K562 (cell line): Measurements from ENCODE around the gene SLC20A1. TPM values are rescaled to one million over a fixed set of nuclear protein-coding genes. Genes with fewer than 3 reads are reported as not detected.

Experiments used
- BCL6 ChIP-seq: fragments of 250-450 bp; sonication (Bioruptor Pico); IDR thresholded peaks from 2 replicates; pipeline ENCODE4 v1.4.0; 2020
- BCOR ChIP-seq: fragments of 450-650 bp; IDR thresholded peaks from 2 replicates; pipeline ENCODE4 v1.6.1; 2016
- CBFA2T2 ChIP-seq: fragments of 450-650 bp; conservative IDR thresholded peaks from 2 replicates; pipeline ENCODE4 v1.6.1; 2017; ENCODE audit warnings: mild to moderate bottlenecking
- CLOCK ChIP-seq: fragments of 250-450 bp; sonication (Bioruptor Pico); IDR thresholded peaks from 2 replicates; pipeline ENCODE4 v1.4.0; 2020; ENCODE audit warnings: mild to moderate bottlenecking, moderate library complexity, borderline replicate concordance
- ELF1 ChIP-seq: fragments of 200-800 bp; sonication (Bioruptor generic); IDR thresholded peaks from 2 replicates; pipeline ENCODE4 v1.6.1; 2016; ENCODE audit warnings: missing genetic modification characterization, missing compliant biosample characterization
- ERF ChIP-seq: fragments of 450-650 bp; formaldehyde crosslinking; IDR thresholded peaks from 2 replicates; pipeline ENCODE4 v1.4.0; 2020; ENCODE audit warnings: mild to moderate bottlenecking, mixed read lengths
- ESRRA ChIP-seq: fragments of 450-650 bp; IDR thresholded peaks from 2 replicates; pipeline ENCODE4 v1.6.1; 2014; ENCODE audit warnings: low read depth, mild to moderate bottlenecking, moderate library complexity, borderline replicate concordance
- HLTF ChIP-seq: fragments of 450-650 bp; IDR thresholded peaks from 2 replicates; pipeline ENCODE4 v1.6.1; 2016
- HMBOX1 ChIP-seq: sonication (generic); IDR thresholded peaks from 2 replicates; pipeline ENCODE4 v1.6.1; 2016
- JUND ChIP-seq, 2 experiments: IDR thresholded peaks; 2 replicates in 1 of 2; 3 replicates in 1 of 2; pipeline ENCODE4 v1.6.1; 2011; ENCODE audit warnings: borderline replicate concordance in 2 of 2, low read depth in 2 of 2, low read length in 2 of 2, improper control_type of control experiment in 1 of 2, missing biosample characterization in 1 of 2, missing genetic modification characterization in 1 of 2, missing genetic modification reagents in 1 of 2
- LEF1 ChIP-seq: fragments of 450-650 bp; IDR thresholded peaks from 2 replicates; pipeline ENCODE4 v1.6.1; 2016; ENCODE audit warnings: mild to moderate bottlenecking
- MAFK ChIP-seq: IDR thresholded peaks from 2 replicates; pipeline ENCODE4 v1.6.1; 2011; ENCODE audit warnings: low read length, improper control_type of control experiment
- NFIC ChIP-seq: fragments of 450-650 bp; IDR thresholded peaks from 2 replicates; pipeline ENCODE4 v1.6.1; 2017; ENCODE audit warnings: mild to moderate bottlenecking, inconsistent platforms
- NR4A1 ChIP-seq, 2 experiments: fragments of 250-450 bp in 1 of 2; fragments of 450-650 bp in 1 of 2; sonication (Bioruptor Pico) in 1 of 2; IDR thresholded peaks; 2 replicates each; pipeline versions ENCODE4 v1.4.0 to v1.6.1; 2016 to 2020; ENCODE audit warnings: mild to moderate bottlenecking in 2 of 2, missing compliant biosample characterization in 1 of 2, missing genetic modification characterization in 1 of 2, moderate library complexity in 1 of 2
- PCBP2 ChIP-seq: fragments of 200-400 bp; formaldehyde crosslinking; IDR thresholded peaks from 2 replicates; pipeline ENCODE4 v1.6.1; 2018; ENCODE audit warnings: low read length, low read depth, mild to moderate bottlenecking, moderate library complexity; ENCODE audit not compliant: poor library complexity, severe bottlenecking
- PHF8 ChIP-seq: fragments of 200-600 bp; sonication (generic); IDR thresholded peaks from 2 replicates; pipeline ENCODE4 v1.6.1; 2012; ENCODE audit warnings: mixed run types, mild to moderate bottlenecking, inconsistent platforms, low read length, moderate library complexity, borderline replicate concordance
- PPARD ChIP-seq: fragments of 250-450 bp; sonication (Bioruptor Pico); IDR thresholded peaks from 2 replicates; pipeline ENCODE4 v1.8.0; 2022; ENCODE audit warnings: inconsistent platforms, mild to moderate bottlenecking, moderate library complexity
- PTRF ChIP-seq: fragments of 450-650 bp; IDR thresholded peaks from 2 replicates; pipeline ENCODE4 v1.6.1; 2016; ENCODE audit warnings: mild to moderate bottlenecking, missing genetic modification characterization, missing compliant biosample characterization
- SAFB2 ChIP-seq: fragments of 200-400 bp; formaldehyde crosslinking; IDR thresholded peaks from 2 replicates; pipeline ENCODE4 v1.6.1; 2018; ENCODE audit warnings: borderline replicate concordance, low read length, low read depth, moderate library complexity; ENCODE audit not compliant: severe bottlenecking
- SREBF1 ChIP-seq: fragments of 150-350 bp; IDR thresholded peaks from 2 replicates; pipeline ENCODE4 v1.6.1; 2014; ENCODE audit warnings: antibody characterized with exemption, low read depth, low read length, borderline replicate concordance
- SREBF2 ChIP-seq: sonication (generic); formaldehyde crosslinking; IDR thresholded peaks from 2 replicates; pipeline ENCODE4 v1.4.0; 2020; ENCODE audit warnings: mild to moderate bottlenecking, missing genetic modification reagents
- THRAP3 ChIP-seq: fragments of 450-650 bp; IDR thresholded peaks from 2 replicates; pipeline ENCODE4 v1.6.1; 2016; ENCODE audit warnings: mild to moderate bottlenecking, inconsistent platforms, borderline replicate concordance
- USF2 ChIP-seq: sonication (generic); formaldehyde crosslinking; IDR thresholded peaks from 2 replicates; pipeline ENCODE4 v1.5.0; 2020; ENCODE audit warnings: missing genetic modification reagents
- ZNF121 ChIP-seq: sonication (generic); formaldehyde crosslinking; conservative IDR thresholded peaks from 2 replicates; pipeline ENCODE4 v1.8.0; 2022; ENCODE audit warnings: missing genetic modification reagents
- ZNF766 ChIP-seq: fragments of 200-800 bp; sonication (Bioruptor generic); conservative IDR thresholded peaks from 2 replicates; pipeline ENCODE4 v1.6.1; 2016; ENCODE audit warnings: missing genetic modification characterization, missing compliant biosample characterization
- ZNF79 ChIP-seq: fragments of 250-450 bp; sonication (Bioruptor Pico); IDR thresholded peaks from 2 replicates; pipeline ENCODE4 v1.4.0; 2020; ENCODE audit warnings: low read depth, mild to moderate bottlenecking, moderate library complexity
- polyA plus RNA-seq, 8 experiments: library from polyadenylated mRNA; depleted of rRNA in 4 of 8; stranded (reverse) in 5 of 8; unstranded in 3 of 8; fragments of >200 nt; fragmentation: Nextera tagmentation in 2 of 8; fragmentation: Illumina TruSeq in 1 of 8; extraction: Ambion mirVana in 2 of 8; extraction: Trizol in 1 of 8; gene quantifications; 2 replicates each; pipeline versions ENCODE4 v1.2.1 to v1.2.3, GENCODE V29; 2011 to 2014; ENCODE audit warnings: inconsistent platforms in 1 of 8, missing spikeins in 1 of 8
- total RNA-seq, 7 experiments: library from RNA; depleted of rRNA in 6 of 7; stranded (reverse); fragments of >200 nt in 6 of 7; fragmentation: Illumina TruSeq in 2 of 7; extraction: Trizol in 2 of 7; gene quantifications; 2 replicates each; pipeline versions ENCODE4 v1.2.1 to v1.2.3, GENCODE V29; 2011 to 2021; ENCODE audit warnings: low replicate concordance in 1 of 7

Gene SLC20A1
- total and polyA plus RNA-seq, 9 of the 15 experiments (the other 6 are each of a cell fraction or from before 2014, with no cell fraction given), result 53.8 to 150 (median 74.7) TPM

- TF ChIP-seq ESRRA, result no peak
- no peak for TF ChIP-seq ERF (CRISPR knock-in tag)
- no peak for TF ChIP-seq PPARD (CRISPR knock-in tag)
- TF ChIP-seq ELF1 (tag), result no peak
- TF ChIP-seq ZNF121 (CRISPR knock-in tag), result no peak
- TF ChIP-seq PCBP2, result no peak
- no peak for TF ChIP-seq BCL6 (CRISPR knock-in tag)
- no peak for TF ChIP-seq CBFA2T2
- no peak for TF ChIP-seq USF2 (CRISPR knock-in tag)
- TF ChIP-seq SREBF2 (CRISPR knock-in tag), result no peak
- TF ChIP-seq ZNF766, result no peak
- no peak for TF ChIP-seq SREBF1
- TF ChIP-seq SAFB2, result no peak
- no peak for TF ChIP-seq PHF8
- no peak for TF ChIP-seq ZNF79 (CRISPR knock-in tag)
- no peak for TF ChIP-seq PTRF (tag)
- TF ChIP-seq LEF1, result no peak
- no peak for TF ChIP-seq CLOCK (CRISPR knock-in tag)
- no peak for TF ChIP-seq NR4A1 (CRISPR knock-in tag; IDR thresholded peaks at IDR 0.05)
- peak; percentile 47; the same call in 1 of the 2 replicates for TF ChIP-seq NR4A1 (tag; IDR thresholded peaks at IDR 0.05)
- TF ChIP-seq JUND (IDR thresholded peaks at IDR 0.05; ENCODE audit: borderline replicate concordance, low read depth, low read length), result no peak
- no peak for TF ChIP-seq JUND (tag; IDR thresholded peaks at IDR 0.05; ENCODE audit: borderline replicate concordance, low read depth, low read length)
- no peak for TF ChIP-seq HLTF
- no peak for TF ChIP-seq HMBOX1
- no peak for TF ChIP-seq MAFK
- TF ChIP-seq NFIC, result peak; percentile 88
- no peak for TF ChIP-seq BCOR
- no peak for TF ChIP-seq THRAP3
Measured at GRCh38 chr2:112626604-112627059, 19.1 kb upstream of the SLC20A1 start (continued).
